ENCODE results near the gene NEDD4L.
"Not testable (repeated sequence)": the region's sequence is repeated elsewhere in the genome, so short reads cannot be mapped to it uniquely, and the experiment has no call there.

The NEDD4L gene

DNA sequence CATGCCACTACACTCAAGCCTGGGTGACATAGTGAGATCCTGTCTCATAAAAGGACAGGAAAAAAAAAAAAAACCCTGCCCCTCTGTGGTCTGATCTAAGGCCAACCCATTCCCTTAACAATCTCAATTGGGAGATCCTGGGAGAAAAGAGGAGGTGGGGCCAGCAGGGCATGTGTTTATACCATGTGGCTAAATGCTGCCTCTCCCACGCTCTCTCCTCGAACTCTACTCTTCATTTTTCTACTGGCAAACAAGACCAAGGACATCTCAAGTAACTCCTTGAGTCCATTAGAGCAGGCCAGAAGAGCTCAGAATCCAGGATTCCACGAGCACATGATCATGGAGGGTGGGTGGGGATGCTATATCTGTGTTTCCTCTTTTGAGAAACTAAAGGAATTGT, 16.7 kb upstream of the NEDD4L start:
- no peak for DNase-seq (ENCODE audit: low spot score)

DNA sequence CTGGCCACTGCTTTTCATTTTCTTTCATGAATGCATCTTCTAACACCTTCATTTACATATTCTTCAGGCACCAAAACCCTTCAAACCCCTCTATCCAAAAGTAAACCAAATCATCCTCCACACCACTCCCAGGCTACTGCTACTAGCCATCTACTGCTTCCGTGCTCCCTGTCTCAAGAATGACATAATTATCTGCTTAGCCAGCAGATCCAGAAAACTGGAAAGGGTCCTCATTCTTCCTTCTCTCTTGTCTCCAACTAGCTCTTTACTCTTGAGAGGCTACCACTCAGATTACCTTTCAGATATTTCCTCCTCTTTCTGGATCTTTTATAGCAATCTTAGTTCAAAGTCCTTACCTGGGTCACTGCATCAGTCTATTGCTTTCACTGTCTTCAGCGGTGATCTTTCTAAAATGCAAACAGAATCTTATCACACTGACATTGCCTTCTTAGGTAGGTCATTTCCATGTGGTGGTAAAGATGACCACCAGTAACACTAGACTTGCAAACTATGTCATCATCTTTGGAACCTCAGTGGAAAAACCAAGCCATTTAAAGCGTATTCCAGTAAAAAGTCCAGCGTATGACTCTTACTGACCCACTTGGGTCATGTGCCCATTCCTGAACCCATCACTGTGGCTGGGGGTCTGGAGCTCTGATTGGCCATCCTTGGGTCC, 15.8 kb upstream of the NEDD4L start:
- DNase-seq (ENCODE audit: low spot score) = no peak

DNA sequence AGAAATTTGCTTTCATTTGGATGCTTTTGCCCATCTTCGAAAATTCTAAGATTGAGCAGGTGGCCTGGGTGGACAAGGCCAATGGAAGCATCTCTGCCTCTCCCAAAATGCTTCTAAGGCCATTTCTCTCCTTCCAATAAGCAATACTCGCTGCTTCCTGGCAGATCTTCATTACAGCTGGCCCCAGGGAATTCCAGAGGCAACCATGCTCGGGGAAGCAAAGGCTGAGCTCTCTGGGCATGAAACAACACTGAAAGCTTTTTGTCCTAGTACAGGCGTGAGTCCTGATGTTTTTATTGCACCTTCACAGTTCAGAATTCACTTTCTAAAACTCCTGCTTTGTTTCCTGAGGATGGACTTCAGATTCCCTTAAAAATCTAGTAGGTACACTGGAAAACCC, 11.8 kb upstream of the NEDD4L start:
- DNase-seq (ENCODE audit: low spot score) = no peak

DNA sequence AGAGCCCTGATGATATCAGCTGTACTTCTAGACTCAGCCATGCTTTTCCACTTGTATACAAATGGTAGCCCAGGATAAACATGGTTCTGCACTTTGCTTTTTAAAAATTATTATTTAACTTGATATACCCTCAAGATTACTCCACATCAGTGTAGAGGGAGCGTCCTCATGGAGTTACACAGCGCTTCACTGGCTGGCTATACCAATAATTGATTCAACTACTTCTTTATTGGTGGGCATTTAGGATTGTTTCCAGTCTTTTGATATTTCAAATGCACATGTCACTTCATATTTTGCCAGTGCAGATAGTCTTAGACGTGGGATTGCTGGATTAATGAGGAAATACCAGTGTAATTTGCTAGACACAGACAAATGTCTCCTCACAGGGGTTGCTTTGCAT, 10.8 kb upstream of the NEDD4L start:
- DNase-seq (ENCODE audit: low spot score) = no peak

DNA sequence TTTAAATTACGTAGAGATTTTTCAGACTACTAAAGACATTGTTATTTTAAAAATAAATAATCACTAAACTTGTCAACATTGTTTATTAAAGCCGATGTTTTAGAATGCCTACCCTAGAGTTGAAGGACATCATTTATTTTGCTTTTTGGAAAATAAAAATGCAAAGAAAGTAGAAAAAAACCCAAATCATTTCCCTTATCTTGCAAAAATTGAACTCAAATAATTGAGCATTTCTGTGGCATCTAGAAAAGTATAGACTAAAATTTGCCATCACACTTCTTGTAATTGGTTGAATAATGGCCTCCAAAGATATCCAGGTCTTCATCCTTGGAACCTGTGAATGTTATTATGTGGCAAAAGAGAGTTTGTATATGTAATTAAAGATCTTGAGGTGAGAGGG, 9.7 kb upstream of the NEDD4L start:
- no peak for DNase-seq (ENCODE audit: low spot score)

DNA sequence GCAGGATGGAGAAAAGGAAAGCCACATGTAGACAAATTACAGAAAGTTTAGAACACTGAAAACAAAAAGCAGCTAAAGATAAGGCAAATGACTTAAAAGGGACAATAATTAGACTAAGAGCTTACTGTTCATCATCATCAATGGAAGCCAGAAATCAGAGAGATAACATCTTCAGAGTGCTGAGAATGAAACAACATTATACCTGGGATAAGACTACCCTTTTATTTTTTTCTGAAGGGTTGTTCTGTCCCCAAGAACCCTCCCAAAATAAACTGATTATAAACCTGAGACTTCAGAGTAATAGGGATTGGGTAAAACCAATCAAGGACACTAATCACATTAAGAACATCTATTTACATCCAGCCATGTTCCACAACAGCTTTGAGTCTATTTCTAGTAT, 6.9 kb upstream of the NEDD4L start:
- DNase-seq (ENCODE audit: low spot score) = no peak

DNA sequence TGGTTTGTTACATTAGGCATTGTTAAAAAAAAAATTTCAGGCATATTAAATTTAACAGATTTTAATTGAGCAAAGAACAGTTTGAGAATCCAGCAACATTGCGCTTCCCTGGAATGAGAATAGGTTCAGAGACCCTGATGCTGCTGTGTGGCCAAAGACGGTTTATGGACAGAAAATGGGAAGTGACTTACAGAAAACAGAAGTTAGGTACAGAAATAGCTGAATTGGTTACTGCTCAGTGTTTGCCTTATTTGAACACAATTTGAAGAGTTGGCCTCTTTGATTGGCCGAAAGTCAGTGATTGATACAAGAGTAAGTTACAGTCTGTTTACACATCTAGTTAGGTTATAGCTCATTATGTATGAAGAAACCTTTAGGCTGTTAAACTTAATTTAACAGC, 6.0 kb upstream of the NEDD4L start:
- DNase-seq (ENCODE audit: low spot score) = no peak

DNA sequence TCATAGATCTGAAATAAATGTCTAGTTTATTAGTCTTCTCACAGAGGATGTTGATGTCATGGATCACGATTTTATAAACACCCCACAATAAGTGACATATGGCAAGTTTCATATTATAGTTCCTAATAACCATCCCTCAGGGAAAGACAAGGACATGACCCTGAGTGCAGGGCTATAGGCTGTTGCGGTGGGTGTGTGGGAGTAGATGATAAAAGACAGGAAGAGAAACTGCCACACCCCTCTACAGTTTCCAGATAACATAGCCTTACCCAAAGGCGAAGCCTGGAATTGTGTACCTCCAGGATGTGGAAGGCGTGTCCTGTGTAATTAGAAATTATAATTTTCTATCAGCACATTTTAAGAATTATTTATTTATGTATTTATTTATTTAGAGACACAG, 2.4 kb upstream of the NEDD4L start:
- DNase-seq (ENCODE audit: low spot score) = no peak

DNA sequence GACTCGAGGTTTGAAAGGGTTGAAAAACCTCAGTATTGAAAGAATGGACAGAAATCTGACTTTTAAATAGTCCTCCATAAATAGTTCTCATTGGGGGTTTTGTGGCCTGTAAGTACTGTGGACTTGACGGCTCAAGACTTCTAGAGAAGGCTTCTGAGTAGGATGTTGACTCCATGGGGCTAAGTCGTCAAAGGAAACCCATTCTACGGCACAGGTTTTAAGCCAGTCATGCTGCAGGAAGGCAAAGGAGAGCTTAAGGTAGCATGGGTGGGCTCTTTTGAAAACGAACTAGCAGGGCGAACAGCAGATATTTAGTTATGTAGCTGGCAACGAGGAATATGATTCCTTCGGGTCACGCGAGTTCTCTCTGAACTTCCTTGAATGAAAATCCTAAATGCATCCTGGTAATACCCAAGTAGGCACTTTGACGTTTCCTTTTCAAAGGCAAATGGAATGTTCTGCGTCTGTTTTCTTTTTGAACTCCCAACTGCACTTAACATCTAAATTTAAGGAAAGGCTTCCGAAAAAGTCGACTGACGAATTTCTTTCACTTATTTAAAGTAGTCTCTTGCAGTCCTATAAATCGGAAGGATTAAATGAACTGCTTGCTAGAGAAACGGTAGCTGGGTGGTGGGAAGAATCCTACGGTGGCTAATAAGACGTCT, 1.1 kb upstream of the NEDD4L start:
- DNase-seq (ENCODE audit: low spot score) = no peak

DNA sequence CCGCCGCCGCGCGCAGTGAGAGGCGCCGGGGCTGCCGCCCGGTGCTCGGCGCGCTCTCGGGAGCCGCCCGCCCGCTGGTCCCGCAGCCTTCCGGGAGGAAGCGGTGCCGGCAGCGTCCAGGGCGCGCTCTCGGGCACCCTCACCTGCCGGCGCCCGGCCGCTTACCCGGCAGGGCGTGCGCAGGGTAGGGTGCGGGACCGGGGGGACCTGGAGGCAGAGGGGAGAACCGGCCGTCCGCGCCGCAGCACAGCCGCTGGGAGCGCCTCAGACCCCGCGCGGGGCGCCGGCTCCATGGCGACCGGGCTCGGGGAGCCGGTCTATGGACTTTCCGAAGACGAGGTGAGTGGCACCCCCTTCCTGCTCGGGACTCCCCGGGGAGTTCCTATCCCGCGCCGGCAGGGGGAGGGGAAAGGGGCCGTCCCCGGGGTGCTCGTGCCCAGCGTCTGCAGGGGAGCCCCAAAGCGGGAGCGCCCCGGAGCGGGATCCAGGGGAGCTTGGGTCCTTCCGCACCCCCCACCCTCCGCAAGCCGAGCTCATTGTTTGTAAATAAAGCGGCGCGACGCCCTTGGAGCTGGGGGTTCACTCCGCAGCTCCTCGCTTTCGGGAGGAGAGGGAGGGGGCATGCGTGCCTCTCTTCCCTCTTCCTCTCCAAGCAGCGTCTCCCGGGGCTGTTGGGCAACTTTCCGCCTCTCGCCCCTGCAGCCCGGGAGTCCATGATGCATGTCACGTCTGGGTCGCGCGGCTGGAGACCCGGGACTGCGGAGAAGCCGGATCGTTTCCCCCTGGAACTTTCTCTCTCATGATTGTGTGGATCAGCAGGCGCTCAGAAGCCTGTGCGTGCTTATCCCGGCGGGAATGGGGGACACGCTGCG, 580 bp downstream of the NEDD4L start:
- DNase-seq (ENCODE audit: low spot score) = peak; percentile 24

DNA sequence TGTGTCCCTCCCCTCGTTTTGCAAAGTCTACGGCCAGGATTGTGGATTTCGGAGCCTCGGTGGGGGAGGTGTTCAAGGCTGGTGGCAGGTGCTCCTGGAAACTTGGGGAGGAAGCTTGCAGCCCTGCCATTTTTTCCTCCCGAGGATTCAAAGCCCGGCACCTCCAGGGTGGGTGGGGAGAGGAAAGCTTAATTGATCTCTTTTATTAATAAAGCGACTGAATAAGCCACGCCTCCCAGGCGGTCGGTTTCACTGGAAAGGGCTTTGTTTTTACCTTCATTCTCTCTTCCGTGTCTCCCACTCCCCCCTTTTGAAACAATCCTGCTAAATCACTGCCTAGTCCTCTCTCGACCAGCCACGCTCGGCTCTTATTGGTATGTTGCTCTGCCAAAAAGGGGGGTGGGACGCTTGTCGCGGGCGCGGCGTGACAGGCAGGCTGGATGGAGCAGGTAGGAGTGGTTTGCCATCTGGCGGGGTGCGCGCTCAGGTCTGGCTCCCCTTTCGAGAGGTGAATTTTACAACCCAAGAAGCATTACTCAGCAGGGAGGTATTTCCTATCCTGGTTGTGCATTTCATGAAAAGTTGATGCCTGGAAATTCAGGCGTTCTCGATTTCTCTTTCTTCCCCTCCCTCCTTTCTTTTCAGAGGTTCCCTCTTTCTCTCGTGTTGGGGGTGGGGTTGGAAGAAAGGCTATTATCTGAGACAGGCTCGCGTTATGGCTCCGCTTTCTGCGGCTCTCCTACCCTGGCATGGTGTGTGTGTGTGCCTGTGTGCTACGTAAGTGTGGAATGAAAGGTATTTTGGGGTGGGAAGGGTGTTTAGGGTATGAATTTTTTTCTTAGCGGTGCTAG, 1.4 kb downstream of the NEDD4L start:
- no peak for DNase-seq (ENCODE audit: low spot score)

DNA sequence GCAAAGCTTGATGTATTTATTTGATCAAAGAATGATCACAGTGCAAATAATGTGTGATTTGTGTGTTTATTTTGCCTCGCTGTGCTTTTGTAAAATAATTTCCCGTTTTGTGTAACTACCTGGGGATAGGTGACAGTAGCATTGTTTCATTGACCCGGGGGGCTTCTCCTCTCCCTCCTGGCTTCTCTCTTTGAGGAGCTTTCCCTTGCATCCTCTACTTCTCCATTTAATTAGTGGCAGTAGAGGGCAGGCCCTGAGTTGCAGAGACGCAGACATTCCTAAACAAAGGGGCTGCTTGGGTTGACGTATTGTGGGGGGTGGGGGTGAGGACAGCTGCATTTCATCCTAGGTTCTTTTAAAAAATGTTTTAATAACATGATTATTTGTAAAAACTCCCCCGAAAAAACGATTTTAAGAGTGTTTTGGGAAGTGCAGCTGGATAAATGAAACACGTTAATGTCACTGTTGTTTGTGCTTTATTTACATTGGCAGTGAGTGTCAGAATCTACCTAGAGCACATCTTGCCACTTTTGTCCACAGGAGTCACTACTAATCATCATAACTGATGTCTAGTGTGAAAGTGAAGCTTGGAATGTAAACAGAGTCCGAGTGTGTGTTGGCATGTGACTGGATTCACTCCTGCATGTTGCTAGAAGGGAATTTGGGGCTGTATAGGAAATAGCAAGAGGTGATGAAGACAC, 2.2 kb downstream of the NEDD4L start:
- no peak for DNase-seq (ENCODE audit: low spot score)

DNA sequence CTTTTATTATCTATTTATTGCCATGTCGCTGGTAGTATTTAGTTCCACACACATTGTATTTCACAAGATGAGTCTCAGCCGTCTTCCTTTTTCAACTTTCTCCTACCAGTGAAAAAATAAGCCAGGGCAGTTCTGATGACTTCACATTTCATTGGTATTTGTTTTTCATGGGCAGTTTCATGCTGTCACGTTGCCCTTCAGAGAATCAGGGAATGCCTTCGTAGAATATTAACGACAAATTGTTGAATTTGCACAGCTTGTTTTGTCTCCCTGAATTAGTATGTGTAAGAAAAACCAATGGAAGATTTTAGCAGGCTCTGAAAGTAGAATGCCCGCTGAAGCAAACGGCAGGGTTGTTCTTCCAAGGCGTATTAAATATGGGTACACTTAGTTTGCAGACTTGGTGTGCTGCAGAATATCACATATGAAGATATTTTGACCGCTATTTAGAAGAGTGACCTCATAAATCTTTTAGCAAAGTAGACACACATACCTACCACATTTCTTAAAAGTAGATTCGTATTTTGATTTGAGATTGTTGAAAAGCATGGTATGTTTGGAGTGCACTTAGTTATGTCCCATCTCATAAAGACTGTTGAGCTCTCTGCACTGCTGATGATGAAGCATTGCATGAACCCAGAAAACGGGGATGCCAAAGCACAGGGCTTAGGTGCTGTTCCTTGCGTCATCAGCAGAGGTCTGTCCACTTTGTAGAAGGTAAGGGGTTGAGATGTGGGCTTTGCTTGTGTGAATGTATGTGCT, 2.9 kb downstream of the NEDD4L start:
- DNase-seq (ENCODE audit: low spot score) = no peak

DNA sequence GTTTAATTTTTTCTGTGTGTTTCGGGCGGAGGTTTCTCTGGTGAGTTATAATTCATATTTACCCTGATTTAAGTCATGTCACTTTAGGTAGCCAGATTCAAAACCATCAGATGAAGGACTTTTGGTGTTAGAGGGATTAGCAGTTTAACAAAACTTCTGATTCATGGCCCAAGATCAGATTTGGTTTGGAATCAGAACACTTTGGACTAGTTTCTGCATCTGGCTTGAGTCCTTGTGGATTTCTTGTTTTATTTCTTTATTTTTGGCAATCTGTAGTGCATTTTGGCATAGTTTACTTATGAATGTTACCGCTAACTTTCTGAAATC, 3.5 kb downstream of the NEDD4L start:
- no peak for DNase-seq (ENCODE audit: low spot score)

DNA sequence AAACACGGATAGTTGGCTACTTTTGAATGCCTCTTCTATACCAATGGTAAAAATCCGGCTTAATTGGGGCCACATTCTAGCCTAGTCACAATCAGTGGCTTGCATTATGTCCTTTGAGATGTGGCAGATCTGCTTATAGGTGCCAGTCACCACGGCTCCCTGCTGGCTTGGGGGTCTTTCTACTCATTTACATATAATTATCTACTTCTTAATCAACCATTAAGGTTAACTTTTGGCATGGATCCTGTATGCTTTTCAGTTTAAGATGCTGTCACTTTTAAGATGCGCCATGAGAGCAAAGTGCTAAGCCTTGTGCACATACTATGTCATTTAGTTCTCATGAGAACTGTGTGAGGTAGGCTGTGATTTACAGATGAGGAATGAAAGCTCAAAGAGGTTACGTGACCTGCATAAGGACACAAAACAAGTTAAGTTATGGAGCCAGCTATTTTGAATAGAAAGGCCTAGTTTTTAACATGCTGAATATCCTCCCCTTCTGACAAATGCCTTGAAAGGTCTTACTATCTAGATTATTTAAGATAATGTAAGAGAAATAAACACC, 4.1 kb downstream of the NEDD4L start:
- no peak for DNase-seq (ENCODE audit: low spot score)

DNA sequence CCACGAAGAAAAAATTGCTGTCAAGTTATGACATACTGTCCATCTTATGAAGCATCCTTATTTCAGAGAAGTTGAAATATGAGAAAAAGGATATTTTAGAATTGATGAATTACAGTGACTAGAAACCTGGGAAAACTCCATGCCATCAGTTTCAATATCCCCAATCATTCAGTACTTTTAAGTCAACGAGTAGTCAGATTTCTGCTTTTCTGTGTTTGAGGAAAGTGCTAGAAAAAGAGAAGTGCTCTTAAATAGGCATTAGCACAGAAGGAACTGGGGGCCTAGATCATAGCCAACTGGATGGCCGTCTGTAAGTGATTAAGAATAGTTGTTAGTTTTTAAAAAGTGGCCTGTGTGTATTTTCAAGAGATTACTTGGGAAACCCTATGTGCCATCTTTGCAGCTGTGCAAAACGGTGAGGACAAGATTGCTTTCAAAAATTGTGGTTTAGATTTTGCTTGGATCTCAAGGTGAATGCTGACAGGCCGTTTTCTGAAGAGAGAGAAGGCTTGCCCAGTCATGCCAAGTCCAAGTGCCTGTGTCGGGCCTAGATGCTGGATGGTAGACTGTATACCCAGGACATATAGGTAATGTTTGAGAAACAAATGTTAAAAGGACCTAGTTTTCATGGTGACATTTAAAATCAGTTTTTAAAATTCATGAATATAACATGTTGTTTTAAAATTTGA, 5.1 kb downstream of the NEDD4L start:
- DNase-seq (ENCODE audit: low spot score) = no peak

DNA sequence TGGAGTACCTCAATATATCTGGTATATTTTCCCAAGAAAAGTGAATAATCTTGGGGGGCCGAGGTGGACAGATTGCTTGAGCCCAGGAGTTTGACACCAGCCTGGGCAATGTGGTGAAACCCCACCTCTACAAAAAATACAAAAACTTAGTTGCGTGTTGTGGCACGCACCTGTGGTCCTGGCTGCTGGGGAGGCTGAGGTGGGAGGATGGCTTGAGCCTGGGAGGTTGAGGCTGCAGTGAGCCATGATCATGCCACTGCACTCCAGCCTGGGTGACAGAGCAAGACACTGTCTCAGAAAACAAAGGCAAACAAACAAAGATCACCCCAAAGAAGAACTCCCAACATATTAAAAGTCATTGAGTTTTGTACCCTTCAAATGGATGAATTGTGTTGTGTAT, 6.9 kb downstream of the NEDD4L start:
- not testable (repeated sequence) for DNase-seq (ENCODE audit: low spot score)

DNA sequence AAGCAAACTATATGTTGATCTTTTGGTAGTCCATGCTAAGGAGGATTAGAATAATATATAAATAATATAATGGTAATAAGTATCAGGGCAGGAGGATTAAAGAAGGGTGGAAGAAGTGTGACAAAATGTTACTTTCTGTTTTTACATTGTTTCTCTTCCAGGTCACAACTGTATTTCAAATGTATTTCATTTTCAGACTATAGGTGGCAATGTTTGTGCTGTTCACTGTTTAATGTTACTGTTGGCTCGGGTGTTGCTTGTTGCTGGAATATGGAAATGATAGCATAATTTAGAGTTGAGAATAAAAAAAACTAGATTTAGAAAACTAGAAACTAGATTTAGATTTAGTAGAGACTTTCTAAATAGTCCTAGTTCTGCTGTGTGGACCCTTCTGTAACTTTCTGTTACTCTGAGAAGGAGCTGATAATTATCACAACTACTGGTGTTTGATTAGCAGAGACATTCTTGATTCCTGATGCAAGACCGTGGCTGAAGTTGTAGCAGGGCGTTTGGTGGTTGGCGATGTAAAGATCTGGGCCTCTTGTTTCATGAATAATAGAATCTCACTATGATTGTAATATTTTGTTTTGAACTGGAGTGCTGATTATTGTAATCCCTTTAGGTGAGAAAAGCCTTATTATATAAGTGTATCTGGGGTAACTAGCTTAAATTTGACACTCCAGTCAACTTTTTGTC, 7.9 kb downstream of the NEDD4L start:
- no peak for DNase-seq (ENCODE audit: low spot score)

DNA sequence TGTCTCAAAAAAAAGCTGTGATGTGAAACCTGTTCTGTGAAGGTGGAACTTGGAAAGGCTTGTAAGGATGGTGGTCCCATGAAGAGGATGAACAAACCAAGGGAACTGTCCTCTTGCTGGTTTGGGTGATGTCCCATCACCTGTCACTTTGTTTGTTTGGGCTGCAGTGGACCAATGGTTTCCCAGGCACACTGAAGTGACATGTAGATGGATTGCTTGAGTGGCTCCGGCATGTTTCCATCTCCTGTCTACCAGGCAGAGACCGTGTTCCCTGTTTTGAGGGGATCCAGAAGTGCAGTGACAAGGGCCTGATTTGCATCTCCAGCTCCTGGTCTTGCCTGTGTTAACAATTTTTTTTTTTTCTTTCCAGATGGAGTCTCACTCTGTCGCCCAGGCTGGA, 8.9 kb downstream of the NEDD4L start:
- DNase-seq (ENCODE audit: low spot score) = no peak

Data from activated CD4-positive, alpha-beta T cell treated with anti-CD3 and anti-CD28 coated beads, Interleukin-2, Interleukin-4, amounts not matched to agents 100 ng/mL and 50 ng/mL, durations not matched to agents 16 hours and 8 hours (primary cell).